Tibial nerve (tissue), 4 donors: Measurements from ENCODE around the gene ZNF778. TPM values are rescaled to one million over a fixed set of nuclear protein-coding genes. Genes with fewer than 3 reads are reported as not detected.

ENCODE experiments used
- DNase-seq, 2 donors: peaks; one replicate each; pipeline ENCODE4 v3.0.0-alpha.2; 2019; ENCODE audit warnings: low spot score in 2 of 2
- H3K27ac ChIP-seq, 4 donors: fragments of 200-600 bp; sonication (generic) in 3 of 4; one replicate each; pipeline ENCODE4 v1.5.1; 2017 to 2019; ENCODE audit warnings: mild to moderate bottlenecking in 1 of 4
- H3K27me3 ChIP-seq, 2 donors: fragments of 200-600 bp; sonication (generic) in 1 of 2; one replicate each; pipeline versions ENCODE4 v1.5.1 to v1.6.0; 2017 to 2019
- H3K36me3 ChIP-seq, 3 donors: fragments of 200-600 bp; sonication (generic); one replicate each; pipeline ENCODE4 v1.5.1; 2018 to 2019
- H3K4me1 ChIP-seq, 4 donors: fragments of 200-600 bp; sonication (generic) in 3 of 4; one replicate each; pipeline ENCODE4 v1.5.1; 2017 to 2019
- H3K4me3 ChIP-seq, 4 donors: fragments of 200-600 bp; sonication (generic) in 3 of 4; one replicate each; pipeline ENCODE4 v1.5.1; 2017 to 2019; ENCODE audit warnings: mild to moderate bottlenecking in 1 of 4, moderate library complexity in 1 of 4
- H3K9me3 ChIP-seq, 4 donors: fragments of 200-600 bp; sonication (generic) in 3 of 4; one replicate each; pipeline ENCODE4 v1.5.1; 2017 to 2019
- CTCF ChIP-seq, 5 experiments: fragments of 200-600 bp in 3 of 5; fragments of 450-650 bp in 2 of 5; sonication (generic) in 3 of 5; IDR thresholded peaks; one replicate each; pipeline ENCODE4 v1.5.1; 2016 to 2019; ENCODE audit warnings: antibody characterized with exemption in 5 of 5, mild to moderate bottlenecking in 3 of 5, moderate library complexity in 2 of 5
- EP300 ChIP-seq, 2 donors: sonication (generic); formaldehyde crosslinking; IDR thresholded peaks; one replicate each; pipeline ENCODE4 v1.6.1; 2017; ENCODE audit warnings: antibody characterized with exemption in 2 of 2, mild to moderate bottlenecking in 1 of 2
- POLR2A ChIP-seq, 2 donors: fragments of 450-650 bp; IDR thresholded peaks; one replicate each; pipeline ENCODE4 v1.6.1; 2017; ENCODE audit warnings: antibody characterized with exemption in 2 of 2, mild to moderate bottlenecking in 2 of 2, moderate library complexity in 2 of 2
- WGBS, 2 donors: methylation state at CpG; one replicate each; pipeline ENCODE4 v1.1.5; 2018; 5-methylcytosine and 5-hydroxymethylcytosine counted together
- total RNA-seq, 4 donors: library from RNA; depleted of rRNA; stranded (reverse); fragments of >200 nt; gene quantifications; one replicate each; pipeline ENCODE4 v1.1.0, GENCODE V29; 2016

ZNF778 gene
- total RNA-seq, 4 donors from 2014 or later: 11.2 to 26.0 (median 16.2) TPM

GRCh38 chr16:89193576-89194293 lies 23.8 kb upstream of the ZNF778 start:
- no peak for DNase-seq
- peaks cover 0 to 17% (median 8%) of the 10 kb centered on the region in 4 donors for H3K4me1 ChIP-seq
- TF ChIP-seq EP300 (IDR thresholded peaks at IDR 0.05) (no peak), CTCF (IDR thresholded peaks at IDR 0.05) (no peak)
- no peaks in the 10 kb centered on the region for H3K36me3 ChIP-seq
- WGBS, 2 donors: 69% methylated on average over 19 to 34 of the region's 38 CpGs
- H3K27me3 ChIP-seq: peaks cover 0 to 12% of the 10 kb centered on the region in 2 donors
- H3K27ac ChIP-seq: no peak overlapping the region
- no peak overlapping the region for H3K4me3 ChIP-seq
- H3K9me3 ChIP-seq: no peaks in the 10 kb centered on the region

- TF ChIP-seq CTCF (IDR thresholded peaks at IDR 0.05): no peak
- no peak for TF ChIP-seq EP300 (IDR thresholded peaks at IDR 0.05)
- no peak for TF ChIP-seq POLR2A (IDR thresholded peaks at IDR 0.05)
- WGBS, 2 donors: 80 to 82% methylated on average over 40 to 45 of the region's 45 CpGs
- Histone ChIP-seq H3K27me3 (peaks cover 0 to 21% of the 10 kb centered on the region in 2 donors), H3K9me3 (no peaks in the 10 kb centered on the region), H3K4me1 (peaks cover 0 to 18% (median 8%) of the 10 kb centered on the region in 4 donors), H3K27ac (no peak overlapping the region), H3K36me3 (no peaks in the 10 kb centered on the region), H3K4me3 (no peak overlapping the region)
- no peak for DNase-seq
These were observed 22.9 kb upstream of the ZNF778 start for GRCh38 chr16:89194340-89195311.

GRCh38 chr16:89195521-89196171 lies 21.9 kb upstream of the ZNF778 start:
- Histone ChIP-seq H3K36me3 (no peaks in the 10 kb centered on the region), H3K27me3 (peaks cover 0 to 31% of the 10 kb centered on the region in 2 donors), H3K9me3 (no peaks in the 10 kb centered on the region), H3K4me3 (no peak overlapping the region), H3K4me1 (peaks cover 0 to 28% (median 11%) of the 10 kb centered on the region in 4 donors), H3K27ac (no peak overlapping the region)
- no peak for DNase-seq
- 85 to 93% methylated on average over 17 to 20 of the region's 21 CpGs for WGBS, 2 donors
- no peak for TF ChIP-seq POLR2A (IDR thresholded peaks at IDR 0.05)
- TF ChIP-seq CTCF (IDR thresholded peaks at IDR 0.05): no peak
- TF ChIP-seq EP300 (IDR thresholded peaks at IDR 0.05): no peak

GRCh38 chr16:89197033-89197632 lies 20.4 kb upstream of the ZNF778 start:
- TF ChIP-seq CTCF (IDR thresholded peaks at IDR 0.05): no peak
- TF ChIP-seq POLR2A (IDR thresholded peaks at IDR 0.05): no peak
- no peak for TF ChIP-seq EP300 (IDR thresholded peaks at IDR 0.05)
- Histone ChIP-seq H3K27ac (no peak overlapping the region), H3K27me3 (peaks cover 0 to 39% of the 10 kb centered on the region in 2 donors), H3K4me3 (no peak overlapping the region), H3K4me1 (peaks cover 0 to 33% (median 8%) of the 10 kb centered on the region in 4 donors), H3K9me3 (no peaks in the 10 kb centered on the region), H3K36me3 (no peaks in the 10 kb centered on the region)
- WGBS, 2 donors: 77 to 82% methylated on average over 9 to 13 of the region's 13 CpGs
- no peak for DNase-seq
